H1 (cell line): ENCODE results near the gene VAV2. TPM values are rescaled to one million over a fixed set of nuclear protein-coding genes. Genes with fewer than 3 reads are reported as not detected.

Source experiments
- CTCF ChIA-PET: fragments of 300-600 bp; sonication (Branson Sonifier 250); formaldehyde crosslinking; loops from one replicate; lab custom pipeline; 2021; ENCODE audit not compliant: partially characterized antibody; lab: Charles Lee
- POLR2A ChIA-PET: fragments of 300-600 bp; sonication (Branson Sonifier 250); formaldehyde crosslinking; loops from one replicate; lab custom pipeline; 2021; ENCODE audit warnings: inconsistent platforms; ENCODE audit not compliant: partially characterized antibody; lab: Charles Lee
- DNase-seq, 2 experiments: peaks; one replicate each; pipeline versions ENCODE4 v3.0.0 to v3.0.0-alpha.2; 2010 to 2022; ENCODE audit warnings: low spot score in 2 of 2, low read depth in 1 of 2, mixed read lengths in 1 of 2
- FAIRE-seq: peaks from 2 replicates; lab custom pipeline; 2011; peaks lifted over from hg19 to GRCh38; lab: Jason Lieb, UNC
- H2AFZ ChIP-seq: 2 replicates; pipeline ENCODE4 v1.8.1; 2012; ENCODE audit warnings: low read length, inconsistent platforms
- H2AK5ac ChIP-seq: 2 replicates; pipeline ENCODE4 v1.6.1; 2013; ENCODE audit warnings: low read depth, low read length
- H2BK120ac ChIP-seq: replicated peaks from 2 replicates; pipeline ENCODE3; 2013; ENCODE audit warnings: low read depth, low read length, inconsistent platforms
- H2BK12ac ChIP-seq: 2 replicates; pipeline ENCODE4 v1.6.1; 2013; ENCODE audit warnings: low read depth, low read length
- H2BK15ac ChIP-seq: 2 replicates; pipeline ENCODE4 v1.6.1; 2013; ENCODE audit warnings: low read length
- H2BK20ac ChIP-seq: 2 replicates; pipeline ENCODE4 v1.6.1; 2013; ENCODE audit warnings: low read length
- H2BK5ac ChIP-seq: 2 replicates; pipeline ENCODE4 v1.6.1; 2013; ENCODE audit warnings: low read depth, low read length
- H3K14ac ChIP-seq: 2 replicates; pipeline ENCODE4 v1.6.1; 2013; ENCODE audit warnings: inconsistent platforms; ENCODE audit not compliant: insufficient read length
- H3K18ac ChIP-seq: 2 replicates; pipeline ENCODE4 v1.6.1; 2013; ENCODE audit warnings: low read length; ENCODE audit errors: extremely low read depth
- H3K23ac ChIP-seq: 2 replicates; pipeline ENCODE4 v1.6.1; 2013; ENCODE audit warnings: inconsistent platforms; ENCODE audit not compliant: insufficient read length
- H3K23me2 ChIP-seq: 2 replicates; pipeline ENCODE4 v1.6.1; 2013; ENCODE audit warnings: low read depth, low read length
- H3K27ac ChIP-seq: 2 replicates; pipeline ENCODE4 v1.6.1; 2011; ENCODE audit warnings: low read depth, low read length, inconsistent platforms
- H3K27me3 ChIP-seq, 4 experiments: replicated peaks in 1 of 4; 1 replicate in 1 of 4; 2 replicates in 3 of 4; pipeline versions ENCODE4 v1.6.1 to v1.8.1; 2011 to 2013; ENCODE audit warnings: low read length in 3 of 4, mild to moderate bottlenecking in 3 of 4, inconsistent platforms in 2 of 4, mixed read lengths in 2 of 4, moderate library complexity in 1 of 4; ENCODE audit not compliant: control insufficient read depth in 3 of 4, insufficient read depth in 3 of 4; ENCODE audit errors: extremely low read depth in 1 of 4
- H3K36me3 ChIP-seq, 4 experiments: 2 replicates each; pipeline versions ENCODE4 v1.6.1 to v1.8.1; 2011 to 2013; ENCODE audit warnings: mild to moderate bottlenecking in 4 of 4, low read length in 3 of 4, moderate library complexity in 2 of 4, control low read depth in 1 of 4, inconsistent platforms in 1 of 4; ENCODE audit not compliant: insufficient read depth in 4 of 4, control insufficient read depth in 2 of 4
- H3K4ac ChIP-seq: replicated peaks from 2 replicates; pipeline ENCODE3; 2013; ENCODE audit warnings: low read length, low read depth, mixed read lengths, inconsistent platforms; ENCODE audit not compliant: insufficient read length
- H3K4me1 ChIP-seq, 4 experiments: replicated peaks in 1 of 4; 1 replicate in 1 of 4; 2 replicates in 3 of 4; pipeline versions ENCODE4 v1.6.1 to v1.8.1; 2011 to 2013; ENCODE audit warnings: low read length in 3 of 4, inconsistent platforms in 2 of 4, mixed read lengths in 1 of 4; ENCODE audit not compliant: insufficient read depth in 4 of 4, control insufficient read depth in 3 of 4
- H3K4me2 ChIP-seq, 2 experiments: 2 replicates each; pipeline versions ENCODE4 v1.6.1 to v1.8.1; 2011 to 2013; ENCODE audit warnings: low read depth in 2 of 2, low read length in 2 of 2, control low read depth in 1 of 2, inconsistent platforms in 1 of 2, mild to moderate bottlenecking in 1 of 2; ENCODE audit not compliant: insufficient read depth in 1 of 2
- H3K4me3 ChIP-seq, 4 experiments: fragments of 200-600, 300-600 bp in 1 of 4; sonication (generic), shearing (Covaris generic), sonication (Bioruptor Twin) in 1 of 4; 2 replicates each; pipeline versions ENCODE4 v1.5.1 to v1.8.1; 2011 to 2016; ENCODE audit warnings: low read length in 4 of 4, low read depth in 3 of 4, control low read depth in 2 of 4, inconsistent platforms in 2 of 4, mild to moderate bottlenecking in 2 of 4, mixed read lengths in 1 of 4, moderate library complexity in 1 of 4; ENCODE audit not compliant: insufficient read depth in 2 of 4; ENCODE audit errors: extremely low read depth in 1 of 4
- H3K56ac ChIP-seq: replicated peaks from 2 replicates; pipeline ENCODE3; 2013; ENCODE audit warnings: low read depth, mild to moderate bottlenecking, mixed read lengths, low read length, inconsistent platforms; ENCODE audit not compliant: insufficient read length
- H3K79me1 ChIP-seq: 2 replicates; pipeline ENCODE4 v1.6.1; 2013; ENCODE audit warnings: low read depth, low read length, control low read depth
- H3K79me2 ChIP-seq, 2 experiments: 2 replicates each; pipeline versions ENCODE4 v1.6.1 to v1.8.1; 2012 to 2013; ENCODE audit warnings: low read length in 2 of 2, mild to moderate bottlenecking in 2 of 2, inconsistent platforms in 1 of 2; ENCODE audit not compliant: insufficient read depth in 2 of 2, control insufficient read depth in 1 of 2
- H3K9ac ChIP-seq, 4 experiments: replicated peaks in 1 of 4; 1 replicate in 1 of 4; 2 replicates in 3 of 4; pipeline versions ENCODE4 v1.6.1 to v1.8.1; 2011 to 2013; ENCODE audit warnings: low read depth in 3 of 4, low read length in 3 of 4, control low read depth in 2 of 4, mild to moderate bottlenecking in 2 of 4, moderate library complexity in 2 of 4, inconsistent platforms in 1 of 4; ENCODE audit errors: extremely low read depth in 1 of 4
- H3K9me3 ChIP-seq, 2 experiments: 2 replicates each; pipeline versions ENCODE4 v1.6.1 to v1.8.1; 2012 to 2013; ENCODE audit warnings: mild to moderate bottlenecking in 2 of 2, moderate library complexity in 2 of 2, control low read depth in 1 of 2, inconsistent platforms in 1 of 2, low read depth in 1 of 2, low read length in 1 of 2, mixed read lengths in 1 of 2; ENCODE audit not compliant: insufficient read depth in 2 of 2
- H4K20me1 ChIP-seq, 2 experiments: replicated peaks in 1 of 2; 2 replicates each; pipeline versions ENCODE3 to v1.8.1; 2011 to 2013; ENCODE audit warnings: inconsistent platforms in 2 of 2, low read length in 2 of 2, mild to moderate bottlenecking in 1 of 2; ENCODE audit not compliant: insufficient read depth in 2 of 2, control insufficient read depth in 1 of 2
- H4K5ac ChIP-seq: 2 replicates; pipeline ENCODE4 v1.6.1; 2013; ENCODE audit warnings: low read length, low read depth, mixed read lengths, inconsistent platforms; ENCODE audit not compliant: insufficient read length
- H4K8ac ChIP-seq: 2 replicates; pipeline ENCODE4 v1.8.0; 2013; ENCODE audit warnings: mild to moderate bottlenecking, moderate library complexity, low read length, inconsistent platforms; ENCODE audit not compliant: insufficient read depth; ENCODE audit errors: extremely low read depth
- H4K91ac ChIP-seq: replicated peaks from 2 replicates; pipeline ENCODE3; 2013; ENCODE audit warnings: low read length, mixed read lengths, inconsistent platforms; ENCODE audit not compliant: insufficient read length
- BCL11A ChIP-seq, 2 experiments: IDR thresholded peaks; one replicate each; pipeline ENCODE4 v1.6.1; 2011; ENCODE audit warnings: low read depth in 2 of 2, low read length in 2 of 2, mild to moderate bottlenecking in 2 of 2
- CHD2 ChIP-seq: IDR thresholded peaks from 2 replicates; pipeline ENCODE4 v1.6.1; 2012; ENCODE audit warnings: low read length, improper control_type of control experiment
- CTBP2 ChIP-seq: IDR thresholded peaks from 2 replicates; pipeline ENCODE4 v1.7.0; 2011; ENCODE audit warnings: borderline replicate concordance, mild to moderate bottlenecking, moderate library complexity, mixed read lengths, low read length; ENCODE audit not compliant: insufficient read depth, insufficient read length
- HDAC6 ChIP-seq: IDR thresholded peaks from one replicate; pipeline ENCODE4 v1.7.1; 2012; ENCODE audit warnings: low read depth, mild to moderate bottlenecking, inconsistent platforms, low read length, moderate library complexity
- POLR2AphosphoS5 ChIP-seq: IDR thresholded peaks from 2 replicates; pipeline ENCODE4 v1.6.1; 2011; ENCODE audit warnings: low read depth, low read length
- RFX5 ChIP-seq: IDR thresholded peaks from 2 replicates; pipeline ENCODE4 v1.6.1; 2011; ENCODE audit warnings: low read depth, low read length, improper control_type of control experiment, borderline replicate concordance
- ZNF274 ChIP-seq: IDR thresholded peaks from 2 replicates; pipeline ENCODE4 v1.7.0; 2012; ENCODE audit warnings: low read length, borderline replicate concordance; ENCODE audit errors: extremely low read depth
- WGBS, 2 experiments: shearing (Covaris generic) in 1 of 2; methylation state at CpG; one replicate each; pipeline versions ENCODE4 v1.1.6 to v1.1.7; 2013 to 2015; ENCODE audit warnings: low lambda C conversion rate in 2 of 2, mixed read lengths in 2 of 2, inconsistent platforms in 1 of 2, low coverage in 1 of 2, missing lambda C conversion rate in 1 of 2; ENCODE audit not compliant: insufficient replicate concordance in 2 of 2, insufficient coverage in 1 of 2, insufficient read length in 1 of 2; ENCODE audit errors: extremely low coverage in 1 of 2, missing lambda C conversion rate in 1 of 2; 5-methylcytosine and 5-hydroxymethylcytosine counted together
- polyA plus RNA-seq, 7 experiments: library from polyadenylated mRNA; depleted of rRNA in 3 of 7; stranded (reverse) in 5 of 7; unstranded in 2 of 7; fragments of >200 nt in 5 of 7; fragments of 200-250 nt in 2 of 7; gene quantifications; 1 replicate in 5 of 7; 2 replicates in 1 of 7; 4 replicates in 1 of 7; pipeline versions ENCODE4 v1.2.1 to v1.2.3, GENCODE V29; 2011 to 2013; ENCODE audit warnings: missing spikeins in 2 of 7, mixed read lengths in 2 of 7
- total RNA-seq: library from RNA; stranded (reverse); fragmentation: NEBNext Ultra II Directional; extraction: Animal tissue kit (Norgen Biotek cat#: 25700); gene quantifications from 2 replicates; pipeline ENCODE4 v1.2.1, GENCODE V29; 2021
- TF ChIP-seq, protein P1 (sequence below): IDR thresholded peaks from 2 replicates; pipeline ENCODE4 v1.6.1; 2011; ENCODE audit warnings: low read depth, mild to moderate bottlenecking, low read length; ENCODE audit not compliant: insufficient read depth

The VAV2 gene
- total and polyA plus RNA-seq, 2 of the 8 experiments (the other 6 are each of a cell fraction or from before 2014, with no cell fraction given) = 13.6 to 37.6 TPM

DNA sequence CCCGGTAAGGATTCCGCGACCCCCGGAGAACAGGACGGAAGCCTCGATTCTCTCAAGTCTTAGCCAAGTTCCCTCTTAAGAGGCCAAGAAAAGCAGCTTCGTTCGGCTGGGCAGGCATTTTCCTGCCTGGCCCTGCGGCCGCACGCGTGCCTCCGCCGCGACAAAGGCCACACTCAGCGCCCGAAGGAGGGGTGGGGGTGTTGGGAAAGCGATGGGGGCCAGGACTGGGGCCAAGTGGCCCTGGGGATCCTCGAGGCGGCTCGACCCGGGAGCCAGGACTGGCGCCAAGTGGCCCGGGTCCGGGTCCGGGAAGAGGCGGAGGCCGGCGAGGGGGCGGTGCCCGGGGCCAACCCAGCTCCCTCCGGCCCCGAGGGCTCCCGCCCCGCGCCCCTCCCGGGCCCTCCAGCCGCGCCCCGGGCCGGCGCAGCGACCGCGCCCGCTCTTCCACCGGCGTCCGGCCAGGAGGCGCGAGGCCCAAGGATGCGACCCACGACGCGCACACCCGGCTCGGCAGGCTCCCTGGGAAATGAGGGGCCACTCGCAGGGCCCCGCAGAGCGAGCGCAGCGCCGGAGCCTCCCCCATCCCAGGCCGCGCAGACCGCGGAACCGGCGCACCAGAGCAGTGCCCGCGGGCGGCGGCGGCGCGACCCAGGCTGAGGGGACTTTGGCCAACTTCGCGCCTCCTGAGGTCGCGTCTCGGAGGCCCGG lies 756 bp downstream of the VAV2 start:
- WGBS, 2 experiments = 2% methylated on average over 36 of the region's 82 CpGs; no CpG with 5 or more reads in 1 of the 2 experiments
- Histone ChIP-seq H2AK5ac (no peak overlapping the region), H2BK120ac (no peak overlapping the region), H2AFZ (no peak overlapping the region), H3K23me2 (peaks cover 4% of the 10 kb centered on the region; the same call in 1 of the 2 replicates), H4K5ac (no peak overlapping the region), H3K4ac (no peak overlapping the region), H3K18ac (no peak overlapping the region), H3K4me3 (peak overlapping the region; percentile 40 to 93 (median 62)), H4K91ac (peak overlapping the region; percentile 65), H3K9me3 (no peaks in the 10 kb centered on the region), H2BK5ac (no peak overlapping the region; the same call in 1 of the 2 replicates), H3K4me1 (peaks cover 0 to 20% (median 12%) of the 10 kb centered on the region in 4 experiments; a peak in 5 of 7 replicates), H2BK20ac (no peak overlapping the region), H3K36me3 (no peaks in the 10 kb centered on the region), H4K8ac (no peak overlapping the region), H2BK15ac (no peak overlapping the region), H3K9ac (peak overlapping the region; percentile 6 to 55 (median 42); a peak in 4 of 7 replicates), H3K56ac (no peak overlapping the region), H3K79me1 (peaks cover 10% of the 10 kb centered on the region; the same call in 1 of the 2 replicates), H4K20me1 (peaks cover 18 to 23% of the 10 kb centered on the region in 2 experiments), H3K27me3 (no peaks in the 10 kb centered on the region), H3K14ac (no peak overlapping the region), H3K23ac (no peak overlapping the region), H3K4me2 (peak overlapping the region; percentile 78 to 88), H3K79me2 (peaks cover 13 to 45% of the 10 kb centered on the region in 2 experiments; a peak in 3 of 4 replicates), H2BK12ac (no peak overlapping the region), H3K27ac (no peak overlapping the region)
- no peak for DNase-seq
- FAIRE-seq = no peak
- ChIA-PET CTCF (interaction anchor here (0.6 to 1.9 kb wide), 5 partner anchors 11 to 248 kb away, joined by 3 to 9 read pairs (median 4); no protein-coding TSS in a partner anchor), POLR2A (interaction anchor here (0.9 to 1.2 kb wide), 5 partner anchors 11 to 334 kb away, joined by 3 to 4 read pairs (median 3); no protein-coding TSS in a partner anchor)
- TF ChIP-seq POLR2AphosphoS5 = no peak
- TF ChIP-seq, protein P1, sequence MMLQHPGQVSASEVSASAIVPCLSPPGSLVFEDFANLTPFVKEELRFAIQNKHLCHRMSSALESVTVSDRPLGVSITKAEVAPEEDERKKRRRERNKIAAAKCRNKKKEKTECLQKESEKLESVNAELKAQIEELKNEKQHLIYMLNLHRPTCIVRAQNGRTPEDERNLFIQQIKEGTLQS = no peak
- TF ChIP-seq CTBP2 = peak; percentile 51
- TF ChIP-seq RFX5 = no peak
- TF ChIP-seq HDAC6 = no peak
- no peak for TF ChIP-seq CHD2
- TF ChIP-seq ZNF274 = no peak
- no peak for TF ChIP-seq BCL11A (IDR thresholded peaks at IDR 0.05; ENCODE audit: low read depth in 2 of 2, low read length in 2 of 2)
